Measurements from ENCODE around the gene CNNM1.

Gene CNNM1

GRCh38 chr10:99372546-99373271 lies 43.6 kb downstream of the CNNM1 start:
- H3K9me3 ChIP-seq = no peaks in the 10 kb centered on the region
- no peak overlapping the region for H3K27ac ChIP-seq
- no peaks in the 10 kb centered on the region for H3K4me1 ChIP-seq
- intact Hi-C loops (cut with DNase I; ENCODE audit: low total_unique reads) = no loop called here
- H3K27me3 ChIP-seq = peaks cover 0 to 3% of the 10 kb centered on the region in 2 donors
- TF ChIP-seq, protein P1, sequence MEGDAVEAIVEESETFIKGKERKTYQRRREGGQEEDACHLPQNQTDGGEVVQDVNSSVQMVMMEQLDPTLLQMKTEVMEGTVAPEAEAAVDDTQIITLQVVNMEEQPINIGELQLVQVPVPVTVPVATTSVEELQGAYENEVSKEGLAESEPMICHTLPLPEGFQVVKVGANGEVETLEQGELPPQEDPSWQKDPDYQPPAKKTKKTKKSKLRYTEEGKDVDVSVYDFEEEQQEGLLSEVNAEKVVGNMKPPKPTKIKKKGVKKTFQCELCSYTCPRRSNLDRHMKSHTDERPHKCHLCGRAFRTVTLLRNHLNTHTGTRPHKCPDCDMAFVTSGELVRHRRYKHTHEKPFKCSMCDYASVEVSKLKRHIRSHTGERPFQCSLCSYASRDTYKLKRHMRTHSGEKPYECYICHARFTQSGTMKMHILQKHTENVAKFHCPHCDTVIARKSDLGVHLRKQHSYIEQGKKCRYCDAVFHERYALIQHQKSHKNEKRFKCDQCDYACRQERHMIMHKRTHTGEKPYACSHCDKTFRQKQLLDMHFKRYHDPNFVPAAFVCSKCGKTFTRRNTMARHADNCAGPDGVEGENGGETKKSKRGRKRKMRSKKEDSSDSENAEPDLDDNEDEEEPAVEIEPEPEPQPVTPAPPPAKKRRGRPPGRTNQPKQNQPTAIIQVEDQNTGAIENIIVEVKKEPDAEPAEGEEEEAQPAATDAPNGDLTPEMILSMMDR (IDR thresholded peaks at IDR 0.05) = no peak
- H3K4me3 ChIP-seq = no peak overlapping the region
- DNase-seq = no peak
- no peaks in the 10 kb centered on the region for H3K36me3 ChIP-seq

GRCh38 chr10:99374526-99374925 lies 45.4 kb downstream of the CNNM1 start:
- TF ChIP-seq, protein P1 (IDR thresholded peaks at IDR 0.05) = no peak
- Histone ChIP-seq H3K9me3 (no peaks in the 10 kb centered on the region), H3K4me3 (no peak overlapping the region), H3K4me1 (no peaks in the 10 kb centered on the region), H3K27ac (no peak overlapping the region), H3K36me3 (no peaks in the 10 kb centered on the region), H3K27me3 (peaks cover 0 to 3% of the 10 kb centered on the region in 2 donors)
- intact Hi-C loops (cut with DNase I; ENCODE audit: low total_unique reads) = no loop called here
- no peak for DNase-seq

GRCh38 chr10:99374972-99375371 lies 45.8 kb downstream of the CNNM1 start:
- Histone ChIP-seq H3K27ac (no peak overlapping the region), H3K4me3 (no peak overlapping the region), H3K4me1 (no peaks in the 10 kb centered on the region), H3K27me3 (peaks cover 0 to 3% of the 10 kb centered on the region in 2 donors), H3K36me3 (no peaks in the 10 kb centered on the region), H3K9me3 (no peaks in the 10 kb centered on the region)
- TF ChIP-seq, protein P1 (IDR thresholded peaks at IDR 0.05) = no peak
- no peak for DNase-seq
- intact Hi-C loops (cut with DNase I; ENCODE audit: low total_unique reads) = no loop called here

DNA sequence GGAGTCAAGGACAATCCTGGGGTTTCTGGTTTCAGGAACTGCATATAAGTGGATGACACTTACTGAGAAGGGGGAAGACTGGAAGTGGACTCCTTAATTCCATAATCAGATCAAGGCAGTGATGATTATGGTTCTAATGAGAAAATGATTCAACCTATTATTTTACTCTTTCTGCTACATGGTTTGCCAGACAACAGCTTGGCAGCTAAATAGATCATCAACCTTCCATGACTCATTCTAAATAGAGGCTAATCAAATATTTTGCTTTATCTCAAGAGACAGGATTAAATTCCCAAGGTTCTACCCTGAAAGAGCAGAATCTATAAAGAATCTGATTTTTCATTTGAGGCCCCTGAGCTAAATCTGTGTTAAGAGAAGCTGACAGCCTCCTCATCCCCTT lies 46.3 kb downstream of the CNNM1 start:
- no peaks in the 10 kb centered on the region for H3K9me3 ChIP-seq
- no peak overlapping the region for H3K4me3 ChIP-seq
- H3K4me1 ChIP-seq = no peaks in the 10 kb centered on the region
- TF ChIP-seq, protein P1 (IDR thresholded peaks at IDR 0.05) = no peak
- H3K27ac ChIP-seq = no peak overlapping the region
- H3K27me3 ChIP-seq = peaks cover 0 to 2% of the 10 kb centered on the region in 2 donors
- intact Hi-C loops (cut with DNase I; ENCODE audit: low total_unique reads) = no loop called here
- DNase-seq = no peak
- H3K36me3 ChIP-seq = no peaks in the 10 kb centered on the region

DNA sequence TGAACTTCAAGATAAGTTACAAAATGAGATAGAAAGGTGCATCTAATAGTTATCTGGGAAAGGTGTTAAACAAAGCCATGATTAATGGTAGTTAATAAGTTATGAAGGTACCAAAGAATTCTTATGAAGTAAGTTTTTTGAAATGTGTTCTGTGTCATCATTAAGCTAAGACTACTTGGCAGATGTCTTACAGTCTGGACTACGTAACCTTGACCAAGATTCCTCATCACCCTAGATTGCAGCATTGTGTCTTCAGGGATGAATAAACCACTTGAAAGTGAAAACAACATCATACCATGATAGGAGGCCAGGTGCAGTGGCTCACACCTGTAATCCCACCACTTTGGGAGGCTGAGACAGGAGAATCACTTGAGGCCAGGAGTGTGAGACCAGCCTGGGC lies 53.0 kb downstream of the CNNM1 start:
- Histone ChIP-seq H3K36me3 (no peaks in the 10 kb centered on the region), H3K27ac (no peak overlapping the region), H3K9me3 (no peaks in the 10 kb centered on the region), H3K4me1 (no peaks in the 10 kb centered on the region), H3K4me3 (no peak overlapping the region), H3K27me3 (no peaks in the 10 kb centered on the region)
- intact Hi-C loops (cut with DNase I; ENCODE audit: low total_unique reads) = no loop called here
- DNase-seq = no peak
- TF ChIP-seq, protein P1 (IDR thresholded peaks at IDR 0.05) = no peak
